GM12878 (cell line): Measurements from ENCODE around the gene ZNF619. TPM values are rescaled to one million over a fixed set of nuclear protein-coding genes. Genes with fewer than 3 reads are reported as not detected.

Experiments used
- ATAC-seq: fragments of 200-7000 bp; cut with Tn5 transposase; 3 replicates; pipeline ENCODE4 v1.9.1; 2020; ENCODE audit warnings: mild to moderate bottlenecking, moderate library complexity
- BruUV-seq: library from RNA; stranded (reverse); fragments of 400-500 nt; replicated peaks from 2 replicates; lab custom pipeline; 2021; lab: Mats Ljungman, UMichigan
- CTCF ChIA-PET: fragments of 300-600 bp; sonication (Branson Sonifier 250); formaldehyde crosslinking; extraction: SDS; loops from one replicate; lab custom pipeline; 2021; ENCODE audit warnings: inconsistent platforms; lab: Yijun Ruan, JAX
- POLR2A ChIA-PET: fragments of 350-600 bp; formaldehyde crosslinking; extraction: SDS; loops from one replicate; lab custom pipeline; 2021; ENCODE audit warnings: inconsistent platforms; lab: Charles Lee
- RAD21 ChIA-PET: fragments of 300-600 bp; sonication (Branson Sonifier 250); formaldehyde crosslinking; loops from one replicate; lab custom pipeline; 2023; ENCODE audit warnings: antibody characterized with exemption; ENCODE audit not compliant: unreplicated experiment; lab: Charles Lee
- SMC1A ChIA-PET: fragments of 300-600 bp; sonication (Branson Sonifier 250); formaldehyde crosslinking; loops from one replicate; lab custom pipeline; 2023; ENCODE audit not compliant: unreplicated experiment, uncharacterized antibody; lab: Charles Lee
- DNase-seq: peaks from one replicate; pipeline ENCODE4 v3.0.0-alpha.2; 2011; ENCODE audit warnings: low read depth, low spot score
- FAIRE-seq: peaks from 3 replicates; lab custom pipeline; 2011; peaks lifted over from hg19 to GRCh38; lab: Jason Lieb, UNC
- H2AFZ ChIP-seq: 2 replicates; pipeline ENCODE4 v1.6.0; 2011; ENCODE audit warnings: low read depth, low read length, control low read depth; ENCODE audit not compliant: control insufficient read depth
- H3K27ac ChIP-seq: 2 replicates; pipeline ENCODE4 v1.5.1; 2011; ENCODE audit warnings: control low read depth; ENCODE audit not compliant: control insufficient read depth, insufficient read depth
- H3K27me3 ChIP-seq, 2 experiments: replicated peaks in 1 of 2; 2 replicates each; pipeline versions ENCODE4 v1.6.0 to v1.6.1; 2011; ENCODE audit warnings: low read length in 1 of 2; ENCODE audit not compliant: control insufficient read depth in 2 of 2, insufficient read depth in 2 of 2
- H3K36me3 ChIP-seq, 2 experiments: 2 replicates each; pipeline ENCODE4 v1.5.1; 2011; ENCODE audit warnings: low read length in 1 of 2; ENCODE audit not compliant: control insufficient read depth in 2 of 2, insufficient read depth in 2 of 2
- H3K4me1 ChIP-seq: 2 replicates; pipeline ENCODE4 v1.6.1; 2011; ENCODE audit warnings: mild to moderate bottlenecking, low read length, moderate library complexity, mixed read lengths; ENCODE audit not compliant: control insufficient read depth, insufficient read depth
- H3K4me2 ChIP-seq: 2 replicates; pipeline ENCODE4 v1.6.0; 2011; ENCODE audit warnings: control low read depth; ENCODE audit not compliant: control insufficient read depth, insufficient read depth
- H3K4me3 ChIP-seq: fragments of 200-600 bp; sonication (generic); 2 replicates; pipeline ENCODE4 v1.5.1; 2016
- H3K79me2 ChIP-seq: 2 replicates; pipeline ENCODE4 v1.6.0; 2011; ENCODE audit warnings: low read length; ENCODE audit not compliant: control insufficient read depth, insufficient read depth
- H3K9ac ChIP-seq: 2 replicates; pipeline ENCODE4 v1.8.0; 2011; ENCODE audit warnings: low read length, control low read depth, mixed read lengths; ENCODE audit not compliant: control insufficient read depth, insufficient read depth
- H3K9me3 ChIP-seq: replicated peaks from 3 replicates; pipeline ENCODE4 v1.5.1; 2011; ENCODE audit warnings: mild to moderate bottlenecking, low read length; ENCODE audit not compliant: control insufficient read depth, insufficient read depth
- H4K20me1 ChIP-seq: 2 replicates; pipeline ENCODE4 v1.6.0; 2011; ENCODE audit not compliant: control insufficient read depth, insufficient read depth
- BACH1 ChIP-seq: fragments of 450-650 bp; IDR thresholded peaks from 2 replicates; pipeline ENCODE4 v1.6.1; 2017; ENCODE audit warnings: mild to moderate bottlenecking, borderline replicate concordance
- BMI1 ChIP-seq: fragments of 450-650 bp; IDR thresholded peaks from 2 replicates; pipeline ENCODE4 v1.6.1; 2016; ENCODE audit warnings: mild to moderate bottlenecking, moderate library complexity, borderline replicate concordance
- CBX5 ChIP-seq: sonication (generic); IDR thresholded peaks from 2 replicates; pipeline ENCODE4 v1.6.1; 2016; ENCODE audit warnings: low read depth, moderate library complexity, mild to moderate bottlenecking, inconsistent platforms
- EZH2 ChIP-seq: IDR thresholded peaks from 2 replicates; pipeline ENCODE4 v1.6.1; 2012; ENCODE audit warnings: low read depth, mild to moderate bottlenecking, control low read depth, inconsistent platforms, low read length, borderline replicate concordance; ENCODE audit not compliant: control insufficient read depth
- IRF4 ChIP-seq: IDR thresholded peaks from 2 replicates; pipeline ENCODE4 v1.6.1; 2011; ENCODE audit warnings: low read depth, low read length
- JUND ChIP-seq: IDR thresholded peaks from 2 replicates; pipeline ENCODE4 v1.6.1; 2012; ENCODE audit warnings: low read depth, mild to moderate bottlenecking, low read length, improper control_type of control experiment, moderate library complexity
- LARP7 ChIP-seq: fragments of 450-650 bp; IDR thresholded peaks from 2 replicates; pipeline ENCODE4 v1.6.1; 2017; ENCODE audit warnings: mild to moderate bottlenecking
- MTA2 ChIP-seq: fragments of 450-650 bp; IDR thresholded peaks from 2 replicates; pipeline ENCODE4 v1.6.1; 2016; ENCODE audit warnings: low read depth, mild to moderate bottlenecking, moderate library complexity
- NFIC ChIP-seq: IDR thresholded peaks from 2 replicates; pipeline ENCODE4 v1.6.1; 2012; ENCODE audit warnings: low read depth, mild to moderate bottlenecking, inconsistent platforms, low read length, moderate library complexity
- NFYB ChIP-seq: IDR thresholded peaks from 2 replicates; pipeline ENCODE4 v1.6.1; 2011; ENCODE audit warnings: low read depth, mild to moderate bottlenecking, low read length, improper control_type of control experiment, moderate library complexity; ENCODE audit not compliant: insufficient read depth
- POLR2AphosphoS5 ChIP-seq: IDR thresholded peaks from 2 replicates; pipeline ENCODE4 v1.6.1; 2011; ENCODE audit warnings: mild to moderate bottlenecking, low read length, inconsistent platforms
- RELA ChIP-seq: fragments of 450-650 bp; IDR thresholded peaks from 2 replicates; pipeline ENCODE4 v1.8.0; 2014; ENCODE audit warnings: borderline replicate concordance; ENCODE audit not compliant: partially characterized antibody
- RUNX3 ChIP-seq: IDR thresholded peaks from 2 replicates; pipeline ENCODE4 v1.6.1; 2012; ENCODE audit warnings: low read length, inconsistent platforms
- SP1 ChIP-seq: IDR thresholded peaks from one replicate; pipeline ENCODE4 v1.6.1; 2011; ENCODE audit warnings: low read depth, low read length
- SUPT20H ChIP-seq: IDR thresholded peaks from 2 replicates; pipeline ENCODE4 v1.6.1; 2011; ENCODE audit warnings: low read depth, mild to moderate bottlenecking, low read length, moderate library complexity, borderline replicate concordance; ENCODE audit not compliant: control insufficient read depth
- WRNIP1 ChIP-seq: IDR thresholded peaks from 2 replicates; pipeline ENCODE4 v1.6.1; 2011; ENCODE audit warnings: low read depth, low read length, improper control_type of control experiment, borderline replicate concordance
- ZBED1 ChIP-seq: IDR thresholded peaks from 2 replicates; pipeline ENCODE4 v1.6.1; 2016; ENCODE audit warnings: borderline replicate concordance
- WGBS: methylation state at CpG from one replicate; pipeline ENCODE4 v1.1.6; 2016; ENCODE audit warnings: low lambda C conversion rate; ENCODE audit not compliant: insufficient replicate concordance, insufficient coverage; ENCODE audit errors: missing lambda C conversion rate; 5-methylcytosine and 5-hydroxymethylcytosine counted together
- in situ Hi-C: fragments of 300-500 bp; cut with MboI; formaldehyde crosslinking; loops from 9 replicates; pipeline ENCODE4 v1.14.3; 2018; ENCODE audit warnings: mixed read lengths
- intact Hi-C: fragments of 100-400 bp; cut with micrococcal nuclease; formaldehyde crosslinking; loops from one replicate; pipeline ENCODE4 v1.14.2; 2022; ENCODE audit not compliant: unreplicated experiment
- polyA plus RNA-seq, 11 experiments: library from polyadenylated mRNA; depleted of rRNA in 4 of 11; unstranded in 6 of 11; stranded (reverse) in 5 of 11; fragments of >200 nt; fragmentation: Nextera tagmentation in 4 of 11; fragmentation: Illumina TruSeq in 1 of 11; extraction: Ambion mirVana in 4 of 11; extraction: Trizol in 1 of 11; gene quantifications; 1 replicate in 1 of 11; 2 replicates in 10 of 11; pipeline versions ENCODE4 v1.2.1 to v1.2.3, GENCODE V29; 2011 to 2016; ENCODE audit warnings: inconsistent platforms in 2 of 11, missing spikeins in 2 of 11, low read depth in 1 of 11
- total RNA-seq, 4 experiments: library from RNA; depleted of rRNA in 3 of 4; stranded (reverse); fragments of >200 nt in 3 of 4; fragmentation: Illumina TruSeq in 1 of 4; extraction: Trizol in 1 of 4; gene quantifications; 2 replicates each; pipeline versions ENCODE4 v1.2.1 to v1.2.3, GENCODE V29; 2013 to 2021
- TF ChIP-seq, protein P1 (sequence below): fragments of 450-650 bp; IDR thresholded peaks from 2 replicates; pipeline ENCODE4 v1.6.1; 2017; ENCODE audit warnings: antibody characterized with exemption, mild to moderate bottlenecking, moderate library complexity

The ZNF619 gene
- total and polyA plus RNA-seq, 10 of the 15 experiments (the other 5 are each of a cell fraction or from before 2014, with no cell fraction given): 0.42 to 7.5 (median 3.7) TPM

DNA sequence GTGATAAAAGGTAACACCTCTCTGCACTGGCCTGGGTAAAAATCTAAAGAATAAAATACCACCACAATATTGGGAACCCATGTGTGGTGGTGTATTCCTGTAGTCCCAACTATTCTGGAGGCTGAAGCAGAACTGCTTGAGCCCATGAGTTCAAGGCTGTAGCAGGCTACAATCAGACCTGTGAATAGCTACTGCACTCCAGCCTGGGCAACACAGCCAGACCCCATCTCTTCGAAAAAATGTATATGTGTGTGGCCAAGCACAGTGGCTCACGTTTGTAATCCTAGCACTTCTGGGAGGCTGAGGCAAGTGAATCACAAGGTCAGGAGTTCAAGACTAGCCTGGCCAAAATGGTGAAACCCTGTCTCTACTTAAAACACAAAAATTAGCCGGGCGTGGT lies 21.6 kb upstream of the ZNF619 start:
- ATAC-seq (no peak), DNase-seq (no peak)
- H3K4me1 ChIP-seq: peaks cover 5% of the 10 kb centered on the region
- intact Hi-C loops: loop anchor here (5.0 to 10.0 kb wide), 2 partner anchors 261 to 747 kb away; no protein-coding TSS in a partner anchor
- ChIA-PET POLR2A (no interaction called here), CTCF (interaction anchor here (1.1 kb wide), 1 partner anchor 146 kb away, joined by 3 read pairs; the partner anchor contains the start of gene EIF1B), RAD21 (no interaction called here)
- H3K9ac ChIP-seq: no peak overlapping the region
- no peak overlapping the region for H3K4me2 ChIP-seq
- H2AFZ ChIP-seq: no peak overlapping the region
- no peak for TF ChIP-seq SP1
- no peak for TF ChIP-seq WRNIP1
- TF ChIP-seq BACH1: no peak
- no peak for TF ChIP-seq MTA2
- no peak for TF ChIP-seq LARP7
- TF ChIP-seq ZBED1: no peak
- no peak for TF ChIP-seq EZH2
- no peak for TF ChIP-seq NFIC
- no peak for TF ChIP-seq BMI1
- TF ChIP-seq IRF4: no peak
- TF ChIP-seq, protein P1, sequence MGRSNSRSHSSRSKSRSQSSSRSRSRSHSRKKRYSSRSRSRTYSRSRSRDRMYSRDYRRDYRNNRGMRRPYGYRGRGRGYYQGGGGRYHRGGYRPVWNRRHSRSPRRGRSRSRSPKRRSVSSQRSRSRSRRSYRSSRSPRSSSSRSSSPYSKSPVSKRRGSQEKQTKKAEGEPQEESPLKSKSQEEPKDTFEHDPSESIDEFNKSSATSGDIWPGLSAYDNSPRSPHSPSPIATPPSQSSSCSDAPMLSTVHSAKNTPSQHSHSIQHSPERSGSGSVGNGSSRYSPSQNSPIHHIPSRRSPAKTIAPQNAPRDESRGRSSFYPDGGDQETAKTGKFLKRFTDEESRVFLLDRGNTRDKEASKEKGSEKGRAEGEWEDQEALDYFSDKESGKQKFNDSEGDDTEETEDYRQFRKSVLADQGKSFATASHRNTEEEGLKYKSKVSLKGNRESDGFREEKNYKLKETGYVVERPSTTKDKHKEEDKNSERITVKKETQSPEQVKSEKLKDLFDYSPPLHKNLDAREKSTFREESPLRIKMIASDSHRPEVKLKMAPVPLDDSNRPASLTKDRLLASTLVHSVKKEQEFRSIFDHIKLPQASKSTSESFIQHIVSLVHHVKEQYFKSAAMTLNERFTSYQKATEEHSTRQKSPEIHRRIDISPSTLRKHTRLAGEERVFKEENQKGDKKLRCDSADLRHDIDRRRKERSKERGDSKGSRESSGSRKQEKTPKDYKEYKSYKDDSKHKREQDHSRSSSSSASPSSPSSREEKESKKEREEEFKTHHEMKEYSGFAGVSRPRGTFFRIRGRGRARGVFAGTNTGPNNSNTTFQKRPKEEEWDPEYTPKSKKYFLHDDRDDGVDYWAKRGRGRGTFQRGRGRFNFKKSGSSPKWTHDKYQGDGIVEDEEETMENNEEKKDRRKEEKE: no peak
- TF ChIP-seq POLR2AphosphoS5: no peak
- TF ChIP-seq RELA: no peak
- no peak for TF ChIP-seq RUNX3
- no peak for TF ChIP-seq JUND
- no peak for TF ChIP-seq SUPT20H
- TF ChIP-seq NFYB: no peak
- no peak for TF ChIP-seq CBX5
- TF ChIP-seq, all 136 proteins: peak for 0
- SMC1A ChIA-PET: no interaction called here
- Histone ChIP-seq H3K4me3 (no peak overlapping the region), H3K79me2 (peaks cover 33% of the 10 kb centered on the region), H4K20me1 (no peaks in the 10 kb centered on the region), H3K36me3 (peaks cover 5 to 14% of the 10 kb centered on the region in 2 experiments; a peak in 3 of 4 replicates), H3K27me3 (no peaks in the 10 kb centered on the region), H3K27ac (no peak overlapping the region), H3K9me3 (no peaks in the 10 kb centered on the region)
- in situ Hi-C loops: no loop called here
- WGBS: 83% methylated on average over 4 of the region's 4 CpGs
- BruUV-seq: no TSS peak
- FAIRE-seq: no peak
